Immature natural killer cell (primary cell): Measurements from ENCODE around the gene SLF2. TPM values are rescaled to one million over a fixed set of nuclear protein-coding genes. Genes with fewer than 3 reads are reported as not detected.

ENCODE experiments used
- DNase-seq, 3 donors: peaks; one replicate each; pipeline ENCODE4 v3.0.0; 2022; ENCODE audit warnings: mixed read lengths in 1 of 3
- H3K27ac Mint-ChIP-seq, 6 donors: one replicate each; pipeline ENCODE4 v1.8.0; 2020; ENCODE audit warnings: mixed read lengths in 6 of 6, mild to moderate bottlenecking in 5 of 6, inconsistent platforms in 4 of 6, moderate library complexity in 3 of 6
- H3K27me3 Mint-ChIP-seq, 3 donors: one replicate each; pipeline ENCODE4 v1.8.0; 2020 to 2021; ENCODE audit warnings: low read depth in 3 of 3, mild to moderate bottlenecking in 3 of 3, mixed read lengths in 3 of 3, moderate library complexity in 3 of 3, inconsistent platforms in 1 of 3
- H3K36me3 Mint-ChIP-seq, 3 donors: one replicate each; pipeline ENCODE4 v1.8.0; 2020; ENCODE audit warnings: mixed read lengths in 3 of 3, inconsistent platforms in 2 of 3, mild to moderate bottlenecking in 2 of 3
- H3K4me1 Mint-ChIP-seq, 2 donors: one replicate each; pipeline ENCODE4 v1.8.0; 2020; ENCODE audit warnings: inconsistent platforms in 2 of 2, mild to moderate bottlenecking in 2 of 2, mixed read lengths in 2 of 2, moderate library complexity in 1 of 2
- H3K4me3 Mint-ChIP-seq, 5 donors: one replicate each; pipeline ENCODE4 v1.8.0; 2020; ENCODE audit warnings: mild to moderate bottlenecking in 5 of 5, mixed read lengths in 5 of 5, inconsistent platforms in 3 of 5, moderate library complexity in 3 of 5
- H3K9me3 Mint-ChIP-seq, 6 donors: one replicate each; pipeline ENCODE4 v1.8.0; 2020; ENCODE audit warnings: mild to moderate bottlenecking in 6 of 6, mixed read lengths in 6 of 6, inconsistent platforms in 4 of 6, moderate library complexity in 3 of 6
- polyA plus RNA-seq, 3 donors: library from polyadenylated mRNA; unstranded; fragments of 300-500 nt; fragmentation: Illumina TruSeq; gene quantifications; one replicate each; pipeline ENCODE4 v1.2.3, GENCODE V29; 2021

Gene SLF2
- polyA plus RNA-seq, 3 donors from 2014 or later: 6.1 to 21.3 (median 8.9) TPM

GRCh38 chr10:100873146-100873826 lies 39.5 kb upstream of the SLF2 start:
- H3K36me3 Mint-ChIP-seq: no peaks in the 10 kb centered on the region
- no peak for DNase-seq
- peaks cover 0 to 7% (median 1%) of the 10 kb centered on the region in 3 donors for H3K27me3 Mint-ChIP-seq
- no peak overlapping the region for H3K27ac Mint-ChIP-seq
- H3K4me3 Mint-ChIP-seq: no peak overlapping the region
- no peaks in the 10 kb centered on the region for H3K9me3 Mint-ChIP-seq
- H3K4me1 Mint-ChIP-seq: no peaks in the 10 kb centered on the region

GRCh38 chr10:100873827-100874326 lies 38.9 kb upstream of the SLF2 start:
- Mint-ChIP-seq H3K9me3 (no peaks in the 10 kb centered on the region), H3K36me3 (no peaks in the 10 kb centered on the region), H3K4me1 (no peaks in the 10 kb centered on the region), H3K27ac (no peak overlapping the region), H3K27me3 (peaks cover 0 to 7% (median 2%) of the 10 kb centered on the region in 3 donors), H3K4me3 (no peak overlapping the region)
- no peak for DNase-seq

DNA sequence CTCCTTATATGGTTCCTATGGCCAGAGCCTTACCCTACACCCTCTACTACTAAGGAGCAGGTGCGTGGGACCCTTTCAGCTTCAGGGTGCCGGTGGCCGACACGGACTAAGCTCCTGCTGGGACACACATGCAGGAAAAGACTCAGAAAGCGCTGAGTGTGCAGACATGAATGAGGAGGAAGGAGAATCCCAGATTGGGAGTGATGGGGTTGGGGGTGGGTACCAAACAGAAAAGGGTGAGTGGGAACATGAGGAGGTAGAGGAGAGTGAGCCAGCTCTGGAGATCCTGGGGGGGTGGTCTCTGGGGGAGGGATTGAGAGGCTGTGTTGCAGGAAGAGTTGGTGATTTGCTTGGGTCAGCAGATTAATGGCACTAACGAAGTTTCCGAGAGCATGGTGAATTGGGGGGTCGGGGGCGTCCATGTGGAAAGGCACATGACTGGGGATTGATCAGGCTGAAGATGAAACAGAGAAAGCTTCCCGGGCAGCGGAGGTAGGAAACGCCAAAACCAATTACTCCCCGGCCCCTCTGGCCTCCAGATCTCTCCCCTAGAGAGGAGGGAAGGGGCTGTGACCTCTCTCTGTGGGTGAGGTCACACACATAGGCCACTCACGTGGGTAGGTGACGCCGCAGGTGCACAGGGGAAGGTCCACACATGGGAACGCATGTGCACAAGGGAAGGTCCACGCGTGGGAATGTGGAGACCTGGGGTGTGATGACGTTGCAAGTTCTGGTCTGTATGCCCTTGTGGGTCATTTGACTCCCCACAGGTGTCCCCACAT lies 37.9 kb upstream of the SLF2 start:
- Mint-ChIP-seq H3K9me3 (no peaks in the 10 kb centered on the region), H3K27ac (no peak overlapping the region), H3K36me3 (no peaks in the 10 kb centered on the region), H3K4me1 (no peaks in the 10 kb centered on the region), H3K27me3 (peaks cover 0 to 7% (median 2%) of the 10 kb centered on the region in 3 donors), H3K4me3 (no peak overlapping the region)
- DNase-seq: no peak

DNA sequence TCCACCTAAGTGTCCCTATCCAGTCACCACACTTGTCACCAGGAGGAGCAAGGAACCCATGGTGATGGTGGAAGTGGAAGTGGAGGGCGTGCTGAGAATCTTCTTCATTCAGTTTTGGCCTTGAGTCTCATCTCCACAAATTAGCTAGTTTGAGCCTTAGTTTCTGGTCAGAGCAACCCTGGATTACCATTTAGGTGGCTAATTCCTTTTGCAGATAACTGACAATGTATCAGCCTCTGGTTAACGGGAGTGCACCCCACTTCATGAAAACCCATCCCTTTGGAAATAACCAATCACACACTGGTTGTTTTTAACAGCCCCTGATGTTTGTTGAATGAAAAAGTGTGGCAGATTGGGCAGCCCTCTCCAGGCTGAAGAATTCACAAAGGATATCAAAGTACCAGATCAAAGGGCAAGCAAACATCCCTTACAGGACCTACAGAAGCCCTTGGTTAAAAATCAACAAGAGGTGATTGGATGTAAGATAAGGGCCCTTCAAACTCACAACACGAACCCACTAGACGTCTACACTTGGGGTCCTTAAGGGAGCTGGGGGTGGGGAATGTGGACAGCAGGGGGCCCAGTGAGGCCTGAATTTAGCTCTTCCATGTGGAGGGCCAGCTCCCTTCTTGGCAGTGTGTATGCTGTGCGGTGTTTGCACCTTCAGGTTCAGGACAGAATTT lies 37.1 kb upstream of the SLF2 start:
- Mint-ChIP-seq H3K27ac (no peak overlapping the region), H3K36me3 (no peaks in the 10 kb centered on the region), H3K4me3 (no peak overlapping the region), H3K27me3 (peaks cover 0 to 7% (median 2%) of the 10 kb centered on the region in 3 donors), H3K9me3 (no peaks in the 10 kb centered on the region), H3K4me1 (no peaks in the 10 kb centered on the region)
- no peak for DNase-seq

- H3K27ac Mint-ChIP-seq: no peak overlapping the region
- DNase-seq: no peak
- no peaks in the 10 kb centered on the region for H3K36me3 Mint-ChIP-seq
- no peak overlapping the region for H3K4me3 Mint-ChIP-seq
- H3K27me3 Mint-ChIP-seq: peaks cover 0 to 6% (median 2%) of the 10 kb centered on the region in 3 donors
- no peaks in the 10 kb centered on the region for H3K9me3 Mint-ChIP-seq
- H3K4me1 Mint-ChIP-seq: no peaks in the 10 kb centered on the region
These were observed 35.9 kb upstream of the SLF2 start for GRCh38 chr10:100876585-100877460.

GRCh38 chr10:100877461-100877850 lies 35.3 kb upstream of the SLF2 start:
- Mint-ChIP-seq H3K27me3 (peaks cover 0 to 6% (median 2%) of the 10 kb centered on the region in 3 donors), H3K4me1 (no peaks in the 10 kb centered on the region), H3K9me3 (no peaks in the 10 kb centered on the region), H3K4me3 (no peak overlapping the region), H3K27ac (no peak overlapping the region), H3K36me3 (no peaks in the 10 kb centered on the region)
- DNase-seq: no peak

- Mint-ChIP-seq H3K9me3 (no peaks in the 10 kb centered on the region), H3K36me3 (no peaks in the 10 kb centered on the region), H3K27me3 (peaks cover 0 to 6% (median 2%) of the 10 kb centered on the region in 3 donors), H3K27ac (no peak overlapping the region), H3K4me3 (no peak overlapping the region), H3K4me1 (no peaks in the 10 kb centered on the region)
- peak in 1 of 3 donors; percentile 4 for DNase-seq
These were observed 34.4 kb upstream of the SLF2 start for GRCh38 chr10:100878291-100878910.

- Mint-ChIP-seq H3K4me1 (no peaks in the 10 kb centered on the region), H3K4me3 (no peak overlapping the region), H3K9me3 (no peaks in the 10 kb centered on the region), H3K27ac (no peak overlapping the region), H3K36me3 (no peaks in the 10 kb centered on the region), H3K27me3 (peaks cover 0 to 4% (median 2%) of the 10 kb centered on the region in 3 donors)
- DNase-seq: no peak
These were observed 32.9 kb upstream of the SLF2 start for GRCh38 chr10:100879741-100880360.

GRCh38 chr10:100881556-100882213 lies 31.1 kb upstream of the SLF2 start:
- no peak for DNase-seq
- H3K4me3 Mint-ChIP-seq: no peak overlapping the region

DNA sequence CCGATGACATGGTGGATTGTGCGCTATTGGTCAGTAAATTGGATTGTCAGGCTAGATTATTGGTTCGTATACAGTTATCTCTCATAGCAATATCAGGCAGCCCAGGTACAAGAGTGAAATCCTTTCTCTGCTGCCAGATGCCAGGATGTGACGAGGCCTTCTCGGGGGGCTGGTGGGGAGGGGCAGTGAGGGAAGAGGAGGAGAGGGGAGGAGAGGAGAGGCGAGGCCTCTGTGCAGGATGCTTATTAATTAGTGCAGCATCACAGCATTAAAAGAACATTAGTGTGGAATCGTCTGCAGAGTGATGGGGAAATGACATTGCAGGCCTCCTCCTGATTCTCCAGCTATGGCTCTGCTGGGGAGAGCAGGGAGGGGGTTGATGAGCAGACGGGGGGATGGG lies 30.5 kb upstream of the SLF2 start:
- no peaks in the 10 kb centered on the region for H3K36me3 Mint-ChIP-seq
- no peak overlapping the region for H3K4me3 Mint-ChIP-seq
- H3K9me3 Mint-ChIP-seq: no peaks in the 10 kb centered on the region
- no peak overlapping the region for H3K27ac Mint-ChIP-seq
- no peak for DNase-seq
- no peaks in the 10 kb centered on the region for H3K4me1 Mint-ChIP-seq
- H3K27me3 Mint-ChIP-seq: peaks cover 0 to 2% (median 2%) of the 10 kb centered on the region in 3 donors

More at GRCh38 chr10:100881556-100882213, 31.1 kb upstream of the SLF2 start:
- H3K9me3 Mint-ChIP-seq: no peaks in the 10 kb centered on the region
- H3K4me1 Mint-ChIP-seq: no peaks in the 10 kb centered on the region
- no peaks in the 10 kb centered on the region for H3K36me3 Mint-ChIP-seq
- H3K27me3 Mint-ChIP-seq: peaks cover 0 to 4% (median 2%) of the 10 kb centered on the region in 3 donors
- no peak overlapping the region for H3K27ac Mint-ChIP-seq

- peaks cover 0 to 4% (median 2%) of the 10 kb centered on the region in 3 donors for H3K27me3 Mint-ChIP-seq
- no peaks in the 10 kb centered on the region for H3K36me3 Mint-ChIP-seq
- no peaks in the 10 kb centered on the region for H3K4me1 Mint-ChIP-seq
- H3K4me3 Mint-ChIP-seq: no peak overlapping the region
- no peak overlapping the region for H3K27ac Mint-ChIP-seq
- DNase-seq: no peak
- H3K9me3 Mint-ChIP-seq: no peaks in the 10 kb centered on the region
These were observed 30.0 kb upstream of the SLF2 start for GRCh38 chr10:100882671-100883311.

DNA sequence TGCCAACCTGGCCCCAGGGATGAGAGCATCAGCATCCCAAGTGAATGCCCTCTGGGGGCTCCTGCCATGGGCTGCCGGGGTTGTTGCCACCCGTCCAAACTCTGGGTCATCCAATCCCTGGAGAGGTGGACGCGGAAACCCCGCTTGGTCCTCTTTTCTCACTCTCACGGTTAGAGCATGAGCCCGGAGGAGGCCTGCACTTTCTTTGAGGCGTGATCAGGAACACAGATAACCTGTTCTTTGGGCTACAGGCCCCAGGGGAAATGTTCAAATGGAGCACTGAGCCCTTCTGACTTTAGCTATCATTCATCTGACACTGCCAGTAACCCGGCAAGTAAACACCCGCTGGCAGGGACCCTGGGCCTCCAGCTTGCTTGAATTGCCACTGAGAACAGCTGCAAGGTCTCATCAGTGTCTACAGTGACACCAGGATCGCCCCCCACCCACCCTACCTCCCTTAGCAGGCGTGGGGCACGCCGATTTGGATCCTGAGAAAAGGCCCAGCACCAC lies 29.4 kb upstream of the SLF2 start:
- Mint-ChIP-seq H3K4me1 (no peaks in the 10 kb centered on the region), H3K9me3 (no peaks in the 10 kb centered on the region), H3K36me3 (no peaks in the 10 kb centered on the region), H3K27me3 (peaks cover 0 to 4% (median 0%) of the 10 kb centered on the region in 3 donors), H3K4me3 (no peak overlapping the region), H3K27ac (no peak overlapping the region)
- DNase-seq: no peak
